ENCODE data around the gene SCGB3A1.

SCGB3A1 gene

GRCh38 chr5:180603076-180603594, 11.8 kb upstream of the SCGB3A1 start:
- no peak for DNase-seq

DNA sequence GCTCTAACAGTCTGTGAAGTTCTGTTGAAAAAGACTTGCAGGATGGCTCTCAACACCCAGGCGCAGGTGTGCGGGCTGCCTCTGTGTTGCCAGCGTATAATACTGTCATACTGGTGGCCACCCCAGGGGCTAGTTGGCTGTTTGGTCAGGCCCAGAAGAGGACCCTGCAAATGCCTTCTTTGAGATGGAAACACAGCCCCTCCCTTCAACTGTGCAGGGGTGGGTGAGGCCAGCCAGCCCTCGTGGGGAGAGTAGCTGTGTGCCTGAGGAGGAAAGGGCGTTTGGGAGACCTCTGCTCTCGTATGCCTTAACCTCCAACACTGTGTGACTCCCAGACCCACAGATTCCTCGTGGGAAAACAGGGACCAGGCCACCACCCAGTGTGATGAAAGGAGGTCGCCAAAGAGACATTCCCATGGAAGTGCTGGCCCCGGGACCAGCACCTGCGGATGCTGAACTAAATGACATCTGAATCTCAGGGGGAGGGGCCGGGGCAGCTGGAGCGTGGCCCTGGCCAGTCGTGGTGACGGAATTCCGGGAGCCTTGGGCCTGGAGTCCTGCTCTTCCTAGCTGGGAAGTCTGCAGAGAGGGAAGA, 11.3 kb upstream of the SCGB3A1 start:
- no peak for DNase-seq

- DNase-seq: no peak
Observed at GRCh38 chr5:180601591-180602480, 10.5 kb upstream of the SCGB3A1 start.

- DNase-seq: no peak
Observed at GRCh38 chr5:180600554-180601041, 9.3 kb upstream of the SCGB3A1 start.

DNA sequence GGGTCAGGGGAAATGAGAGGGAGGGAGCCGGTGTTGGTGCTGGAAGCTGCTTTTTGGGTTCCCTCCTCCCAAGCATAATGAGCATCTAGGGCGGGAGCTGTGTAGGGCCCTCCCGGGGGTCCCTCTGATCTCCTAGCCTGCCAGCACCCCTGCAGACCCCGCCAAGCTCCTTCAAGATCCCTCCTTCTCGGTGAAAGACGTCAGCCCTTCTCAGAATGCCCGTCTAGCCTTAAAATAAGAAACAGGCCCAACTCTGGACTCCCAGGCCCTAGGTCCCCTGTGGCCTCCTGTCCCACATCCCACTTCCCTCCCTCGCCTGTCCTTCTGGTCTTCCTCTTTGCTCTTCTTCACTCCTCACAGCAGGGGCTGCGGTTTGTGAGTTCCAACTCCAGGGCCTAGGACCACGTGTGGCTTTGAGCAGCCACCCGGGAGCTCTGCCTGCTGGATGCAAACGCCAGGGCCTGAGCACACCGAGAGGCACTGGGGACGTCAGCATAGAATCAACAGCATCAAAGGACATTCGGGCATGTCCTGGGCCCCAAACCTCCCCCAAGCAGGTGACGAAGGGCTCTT, 8.8 kb upstream of the SCGB3A1 start:
- no peak for DNase-seq

DNA sequence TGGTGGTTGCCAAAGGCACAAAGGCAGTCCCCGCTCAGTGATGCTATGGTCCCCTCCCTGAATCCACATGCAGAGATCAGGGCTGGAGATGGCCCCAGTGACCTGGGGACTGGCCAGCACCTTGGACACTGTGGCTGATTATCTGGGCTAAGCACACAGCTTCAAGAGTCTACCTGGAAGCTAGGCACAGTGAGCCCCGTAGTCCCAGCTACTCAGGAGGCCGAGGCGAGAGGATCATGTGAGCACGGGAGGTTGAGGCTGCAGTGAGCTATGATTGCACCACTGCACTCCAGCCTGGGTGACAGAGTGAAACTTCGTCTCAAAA, 8.3 kb upstream of the SCGB3A1 start:
- no peak for DNase-seq

- DNase-seq: no peak
Observed at GRCh38 chr5:180598797-180599589, 7.7 kb upstream of the SCGB3A1 start.

DNA sequence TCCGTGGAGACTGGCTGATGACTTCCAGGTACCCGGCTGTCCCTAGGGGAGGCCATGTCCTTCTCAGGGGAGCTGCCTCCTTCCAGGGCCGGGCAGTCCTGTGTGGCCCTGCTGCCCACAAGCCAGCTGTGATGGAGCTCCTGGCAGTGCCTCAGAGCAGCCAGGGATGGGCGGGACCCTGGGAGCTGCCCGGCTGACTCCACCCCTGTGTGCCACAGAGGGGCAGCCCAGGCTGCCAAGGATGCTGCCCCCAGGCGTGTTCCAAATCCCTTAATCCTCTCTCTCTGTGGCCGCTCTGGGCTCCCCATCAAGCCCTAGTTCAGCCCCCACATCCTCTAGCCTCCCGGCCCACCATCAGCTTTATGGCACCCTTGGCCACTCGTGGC, 7.0 kb upstream of the SCGB3A1 start:
- DNase-seq: no peak

GRCh38 chr5:180596668-180597231, 5.5 kb upstream of the SCGB3A1 start:
- DNase-seq: no peak

GRCh38 chr5:180596115-180596667, 4.9 kb upstream of the SCGB3A1 start:
- no peak for DNase-seq

GRCh38 chr5:180595381-180596114, 4.2 kb upstream of the SCGB3A1 start:
- DNase-seq: no peak

DNA sequence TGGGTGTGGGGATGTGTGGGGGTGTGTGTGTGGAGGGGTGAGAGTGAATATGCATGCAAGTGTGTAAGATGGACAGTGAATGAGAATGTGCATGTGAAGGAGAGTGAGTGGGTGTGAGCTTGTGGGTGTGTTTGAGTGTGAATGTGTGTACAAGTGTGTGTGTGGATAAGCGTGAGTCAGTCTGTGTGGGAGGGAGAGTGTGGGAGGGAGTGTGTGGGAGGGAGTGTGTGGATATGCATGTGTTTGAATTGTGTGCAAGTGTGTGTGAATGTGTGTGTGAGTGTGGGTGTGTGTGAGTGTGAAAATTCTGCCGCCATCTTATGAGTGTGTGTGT, 3.7 kb upstream of the SCGB3A1 start:
- no peak for DNase-seq

GRCh38 chr5:180594311-180595045, 3.2 kb upstream of the SCGB3A1 start:
- DNase-seq: no peak

DNA sequence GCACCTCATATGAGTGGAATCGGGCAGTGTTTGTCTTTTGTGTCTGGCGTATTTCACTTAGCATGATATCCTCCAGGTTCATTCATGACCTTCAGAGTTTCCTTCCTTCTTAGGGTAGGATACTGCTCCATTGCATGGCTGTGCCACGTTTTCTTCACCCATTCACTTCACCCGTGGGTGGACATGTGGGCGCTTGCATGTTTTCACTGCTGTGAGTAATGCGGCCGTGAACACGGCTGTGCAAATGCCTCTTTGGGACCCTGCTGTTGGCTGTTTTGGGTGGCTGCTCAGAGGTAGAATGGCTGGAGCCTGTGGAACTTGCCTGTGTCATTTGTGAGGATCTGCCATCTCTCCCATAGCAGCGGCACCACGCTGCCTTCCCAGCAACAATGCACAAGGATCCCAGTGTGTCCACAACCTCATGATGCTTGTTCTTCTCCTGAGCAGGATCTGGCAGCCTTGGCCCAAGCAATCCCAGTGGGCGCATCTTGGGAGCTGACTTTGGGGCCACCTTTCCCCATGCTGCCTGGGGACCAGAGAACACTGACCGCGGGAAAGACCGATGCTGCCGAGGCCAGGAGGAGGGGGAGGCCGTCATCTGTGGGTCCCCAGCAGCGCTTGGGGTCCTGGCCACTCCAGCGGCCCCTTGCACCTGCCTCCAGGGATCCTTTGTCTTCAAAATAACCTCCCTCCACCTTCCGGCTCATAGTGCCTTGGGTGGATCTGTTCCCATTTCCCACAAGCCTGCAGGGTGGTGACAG, 2.3 kb upstream of the SCGB3A1 start:
- no peak for DNase-seq

- no peak for DNase-seq
Observed at GRCh38 chr5:180592176-180592575, 877 bp upstream of the SCGB3A1 start.

GRCh38 chr5:180590543-180591310, 572 bp downstream of the SCGB3A1 start:
- peak in 1 of 6 experiments; percentile 29 for DNase-seq

DNA sequence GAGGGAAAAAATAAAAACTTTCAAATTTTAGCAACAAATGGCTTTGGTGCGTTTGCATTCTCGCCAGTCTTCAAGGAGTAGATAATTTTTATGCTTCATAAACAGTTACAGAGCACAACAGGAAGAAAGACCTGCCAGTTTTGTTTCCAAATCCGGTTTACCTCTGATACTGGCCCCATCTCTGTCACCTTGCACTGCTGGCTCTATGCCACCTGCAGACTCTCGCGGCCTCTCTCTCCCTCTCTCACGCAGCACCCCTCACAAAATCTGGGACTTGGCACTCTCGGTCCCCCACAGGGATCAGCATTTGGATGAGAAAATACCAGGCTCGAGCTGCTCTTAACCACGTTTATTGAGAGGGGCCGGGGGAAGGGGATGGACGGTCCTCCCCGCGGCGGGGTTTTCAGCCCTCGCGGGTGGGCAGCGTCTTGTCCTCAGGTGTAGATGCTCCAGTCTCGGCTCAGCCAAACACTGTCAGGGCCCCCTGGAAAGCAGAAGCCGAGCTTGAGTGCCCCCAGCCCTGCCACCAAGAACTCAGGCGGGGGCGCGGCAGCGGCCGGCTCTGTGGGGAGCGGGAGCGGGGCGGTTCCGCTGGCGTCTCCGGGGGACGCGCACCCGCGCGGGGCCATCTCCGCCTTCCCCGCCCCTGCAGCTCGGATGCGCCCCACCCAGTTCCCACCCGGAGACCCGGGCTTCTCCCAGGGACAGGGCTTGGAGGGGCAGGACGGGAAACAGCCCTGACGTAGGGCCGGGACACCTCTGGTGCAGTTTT, 1.3 kb downstream of the SCGB3A1 start:
- DNase-seq: peak in 1 of 6 experiments; percentile 30

GRCh38 chr5:180586870-180587269, 4.4 kb downstream of the SCGB3A1 start:
- DNase-seq: no peak

DNA sequence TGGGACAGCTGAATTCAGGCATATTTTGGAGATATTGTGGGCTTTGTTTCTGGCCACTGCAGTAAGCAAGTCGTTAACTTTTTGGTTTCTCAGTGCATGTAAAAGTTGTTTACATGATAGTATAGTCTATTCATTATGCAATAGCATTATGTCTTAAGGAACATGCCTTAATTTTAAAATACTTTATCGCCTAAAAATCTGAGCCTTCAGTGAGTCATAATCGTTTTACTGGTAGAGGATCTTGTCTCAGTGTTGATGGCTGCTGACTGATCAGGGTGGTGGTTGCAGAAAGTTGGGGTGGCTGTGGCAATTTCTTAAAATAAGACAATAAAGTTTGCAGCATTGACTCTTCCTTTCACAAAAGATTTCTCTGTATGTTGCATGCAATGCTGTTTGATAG, 5.1 kb downstream of the SCGB3A1 start:
- no peak for DNase-seq
